Esophagus muscularis mucosa (tissue), 4 donors: ENCODE measurements around the gene OSBPL1A.

Experiments
- EP300 ChIP-seq: sonication (generic); formaldehyde crosslinking; IDR thresholded peaks from one replicate; pipeline ENCODE4 v1.6.1; 2017; ENCODE audit warnings: antibody characterized with exemption
- POLR2A ChIP-seq: fragments of 450-650 bp; IDR thresholded peaks from one replicate; pipeline ENCODE4 v1.6.1; 2017; ENCODE audit warnings: antibody characterized with exemption, moderate library complexity, mild to moderate bottlenecking, low read depth
- POLR2AphosphoS5 ChIP-seq, 2 donors: sonication (generic); formaldehyde crosslinking; IDR thresholded peaks; one replicate each; pipeline ENCODE4 v1.6.1; 2017; ENCODE audit warnings: antibody characterized with exemption in 2 of 2
- TF ChIP-seq, protein P1 (sequence below), 3 experiments: fragments of 200-600 bp in 2 of 3; fragments of 450-650 bp in 1 of 3; sonication (generic) in 2 of 3; IDR thresholded peaks; one replicate each; pipeline ENCODE4 v1.5.1; 2017 to 2019; ENCODE audit warnings: antibody characterized with exemption in 3 of 3, mild to moderate bottlenecking in 2 of 3, moderate library complexity in 1 of 3

DNA sequence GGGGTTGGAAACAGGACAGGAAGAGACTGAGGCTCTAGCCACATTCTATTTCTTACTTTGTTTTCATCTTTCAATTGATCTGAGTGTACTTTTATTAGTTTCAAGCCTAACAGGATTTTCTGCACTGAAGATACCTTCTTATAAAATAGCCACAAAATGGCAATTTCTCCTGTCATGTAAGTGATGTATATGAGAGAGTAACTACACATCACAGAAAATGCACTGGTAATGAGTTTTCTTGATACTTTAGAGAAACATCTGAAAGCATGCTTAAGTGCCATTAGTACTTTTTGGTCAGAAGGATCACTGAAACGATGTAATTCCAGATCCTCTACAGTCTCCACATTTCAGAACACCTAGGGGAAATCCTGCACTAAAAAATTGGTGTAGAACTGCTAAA is 153.9 kb downstream of the OSBPL1A start:
- TF ChIP-seq, protein P1, sequence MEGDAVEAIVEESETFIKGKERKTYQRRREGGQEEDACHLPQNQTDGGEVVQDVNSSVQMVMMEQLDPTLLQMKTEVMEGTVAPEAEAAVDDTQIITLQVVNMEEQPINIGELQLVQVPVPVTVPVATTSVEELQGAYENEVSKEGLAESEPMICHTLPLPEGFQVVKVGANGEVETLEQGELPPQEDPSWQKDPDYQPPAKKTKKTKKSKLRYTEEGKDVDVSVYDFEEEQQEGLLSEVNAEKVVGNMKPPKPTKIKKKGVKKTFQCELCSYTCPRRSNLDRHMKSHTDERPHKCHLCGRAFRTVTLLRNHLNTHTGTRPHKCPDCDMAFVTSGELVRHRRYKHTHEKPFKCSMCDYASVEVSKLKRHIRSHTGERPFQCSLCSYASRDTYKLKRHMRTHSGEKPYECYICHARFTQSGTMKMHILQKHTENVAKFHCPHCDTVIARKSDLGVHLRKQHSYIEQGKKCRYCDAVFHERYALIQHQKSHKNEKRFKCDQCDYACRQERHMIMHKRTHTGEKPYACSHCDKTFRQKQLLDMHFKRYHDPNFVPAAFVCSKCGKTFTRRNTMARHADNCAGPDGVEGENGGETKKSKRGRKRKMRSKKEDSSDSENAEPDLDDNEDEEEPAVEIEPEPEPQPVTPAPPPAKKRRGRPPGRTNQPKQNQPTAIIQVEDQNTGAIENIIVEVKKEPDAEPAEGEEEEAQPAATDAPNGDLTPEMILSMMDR (IDR thresholded peaks at IDR 0.05), result no peak
- TF ChIP-seq POLR2A (no peak), POLR2AphosphoS5 (IDR thresholded peaks at IDR 0.05) (no peak), EP300 (no peak)
